GM12872 (cell line): ENCODE results near the gene PPHLN1.

Experiments
- CTCF ChIP-seq: IDR thresholded peaks from 3 replicates; pipeline ENCODE4 v1.5.1; 2011; ENCODE audit warnings: low read depth, mild to moderate bottlenecking, low read length, moderate library complexity; ENCODE audit not compliant: insufficient read depth

PPHLN1 gene

GRCh38 chr12:42468341-42468821 lies 142.4 kb downstream of the PPHLN1 start:
- TF ChIP-seq CTCF: no peak

GRCh38 chr12:42468921-42469320 lies 143.0 kb downstream of the PPHLN1 start:
- TF ChIP-seq CTCF: no peak

- no peak for TF ChIP-seq CTCF
Observed at GRCh38 chr12:42469355-42470175, 143.6 kb downstream of the PPHLN1 start.

DNA sequence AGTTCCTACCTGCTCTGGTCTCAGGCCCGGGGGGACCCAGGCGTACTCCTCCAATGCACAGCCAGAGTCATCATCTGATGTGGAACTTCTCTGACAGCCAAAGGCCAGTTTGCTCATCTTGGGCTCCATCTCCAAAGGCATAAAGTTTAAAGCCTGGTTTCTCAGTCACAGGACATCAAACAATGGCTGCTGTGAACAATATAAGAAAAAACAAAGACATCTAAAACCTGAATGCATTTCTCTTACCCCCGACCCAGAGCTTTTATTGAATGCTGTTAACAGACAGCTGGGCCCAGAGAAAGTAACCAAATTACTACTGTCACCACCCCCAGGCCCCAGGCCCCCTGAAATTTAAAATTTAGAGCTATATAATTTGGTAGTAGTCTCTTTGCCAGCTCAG lies 146.4 kb downstream of the PPHLN1 start:
- TF ChIP-seq CTCF: no peak

GRCh38 chr12:42473130-42473529 lies 147.2 kb downstream of the PPHLN1 start:
- no peak for TF ChIP-seq CTCF

DNA sequence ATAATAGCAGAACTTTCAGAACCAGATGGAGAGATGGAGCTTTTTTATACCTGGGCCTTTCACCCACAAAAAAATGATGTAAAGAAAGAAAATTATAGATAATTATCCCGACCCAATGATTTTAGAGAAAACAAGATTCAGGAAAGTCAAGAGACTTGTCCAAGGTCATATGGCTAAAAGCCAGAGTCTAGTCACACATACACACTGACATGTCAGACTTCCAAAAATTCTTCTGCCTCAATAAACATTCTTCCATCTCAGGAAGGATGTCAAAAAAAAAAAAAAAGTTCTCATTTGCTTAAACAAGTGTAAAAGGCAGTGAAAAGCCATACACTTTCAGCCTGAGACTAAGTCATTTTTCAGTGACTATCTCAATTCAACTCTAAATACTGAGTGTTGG lies 147.6 kb downstream of the PPHLN1 start:
- no peak for TF ChIP-seq CTCF

DNA sequence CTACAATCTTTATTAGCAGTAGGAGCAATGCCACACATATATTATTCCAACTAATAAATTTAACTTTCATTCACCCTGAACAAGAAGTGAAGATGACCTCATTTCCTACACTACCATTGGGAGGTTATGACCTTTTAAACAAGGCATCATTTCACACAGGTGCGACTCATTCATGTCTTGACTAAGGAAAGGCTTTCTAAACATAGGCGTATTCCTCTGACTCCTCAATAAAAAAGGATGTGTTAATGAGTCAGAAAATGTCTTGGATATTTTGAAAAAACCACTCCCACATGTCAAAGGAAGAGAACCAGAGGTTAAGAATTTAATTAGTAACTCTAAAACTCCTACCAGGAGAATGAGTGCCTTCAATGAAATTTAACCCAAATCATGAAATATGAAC lies 148.4 kb downstream of the PPHLN1 start:
- TF ChIP-seq CTCF: no peak
